ENCODE measurements around the gene ZNF865. TPM values are rescaled to one million over a fixed set of nuclear protein-coding genes. Genes with fewer than 3 reads are reported as not detected.

The ZNF865 gene
- total and polyA plus RNA-seq, 10 of the 15 experiments (the other 5 are each of a cell fraction or from before 2014, with no cell fraction given), result 0.02 to 18.3 (median 0.90) TPM

DNA sequence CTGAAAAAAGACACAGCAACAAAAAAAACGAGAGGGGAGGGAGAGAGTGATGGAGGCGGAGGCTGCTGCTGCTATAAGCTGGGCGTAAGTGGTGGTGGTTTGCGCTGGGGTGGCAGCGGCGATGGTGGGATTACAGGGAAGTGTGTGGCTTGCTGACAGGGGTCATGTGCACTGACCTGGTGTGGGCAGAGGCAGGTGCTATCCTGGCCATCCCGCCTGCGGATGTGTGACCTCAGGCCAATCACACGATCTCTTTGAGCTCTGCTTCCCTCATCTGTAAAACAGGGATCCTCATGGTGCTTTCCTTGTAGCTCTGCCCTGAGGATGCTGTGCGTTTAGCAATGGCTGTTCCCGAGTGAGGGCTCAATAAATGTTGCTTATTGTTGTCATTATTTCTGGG, 32.1 kb downstream of the ZNF865 start:
- intact Hi-C loops (cut with micrococcal nuclease; ENCODE audit: unreplicated experiment) (loop anchor here (10.0 kb wide), 1 partner anchor 437 kb away; no protein-coding TSS in a partner anchor), in situ Hi-C loops (cut with MboI) (no loop called here)
- Histone ChIP-seq H3K27ac (ENCODE audit: control insufficient read depth, insufficient read depth) (no peak overlapping the region), H3K36me3 (ENCODE audit: control insufficient read depth in 2 of 2, insufficient read depth in 2 of 2, low read length in 1 of 2) (no peaks in the 10 kb centered on the region), H3K4me1 (ENCODE audit: control insufficient read depth, insufficient read depth, low read length) (peaks cover 34% of the 10 kb centered on the region), H3K9ac (ENCODE audit: control insufficient read depth, insufficient read depth, low read length) (no peak overlapping the region), H3K4me2 (ENCODE audit: control insufficient read depth, insufficient read depth) (peak overlapping the region; percentile 57), H3K79me2 (ENCODE audit: control insufficient read depth, insufficient read depth, low read length) (peaks cover 55% of the 10 kb centered on the region), H3K27me3 (replicated peaks in 1 of 2; ENCODE audit: control insufficient read depth in 2 of 2, insufficient read depth in 2 of 2, low read length in 1 of 2) (no peaks in the 10 kb centered on the region), H4K20me1 (ENCODE audit: control insufficient read depth, insufficient read depth) (no peaks in the 10 kb centered on the region), H3K9me3 (replicated peaks; ENCODE audit: control insufficient read depth, insufficient read depth, low read length) (no peaks in the 10 kb centered on the region), H3K4me3 (no peak overlapping the region), H2AFZ (ENCODE audit: control insufficient read depth, low read depth, low read length) (no peak overlapping the region)
- POLR2A ChIA-PET, result interaction anchor here (0.7 to 4.5 kb wide), 3 partner anchors 11 to 17 kb away, joined by 4 to 28 read pairs (median 12); partner anchors contain the start of genes CCDC106, U2AF2 and ZNF784
- SMC1A ChIA-PET (ENCODE audit: uncharacterized antibody, unreplicated experiment), result interaction anchor here (0.8 to 2.5 kb wide), 5 partner anchors 10 to 161 kb away, joined by 3 to 11 read pairs (median 5); partner anchors contain the start of genes CCDC106, U2AF2 and ZNF628
- WGBS (ENCODE audit: insufficient coverage, insufficient replicate concordance, low lambda C conversion rate, missing lambda C conversion rate), result 78% methylated on average over 11 of the region's 11 CpGs
- CTCF ChIA-PET, result interaction anchor here (1.2 to 7.7 kb wide), 6 partner anchors 11 to 120 kb away, joined by 4 to 65 read pairs (median 12); partner anchors contain the start of genes CCDC106 and ZNF865
- RAD21 ChIA-PET (ENCODE audit: unreplicated experiment), result interaction anchor here (1.3 kb wide), 1 partner anchor 13 kb away, joined by 3 read pairs; no protein-coding TSS in a partner anchor
- no peak for FAIRE-seq
- no TSS peak for BruUV-seq (replicated peaks)
- no peak for ATAC-seq
- TF ChIP-seq, protein P1, sequence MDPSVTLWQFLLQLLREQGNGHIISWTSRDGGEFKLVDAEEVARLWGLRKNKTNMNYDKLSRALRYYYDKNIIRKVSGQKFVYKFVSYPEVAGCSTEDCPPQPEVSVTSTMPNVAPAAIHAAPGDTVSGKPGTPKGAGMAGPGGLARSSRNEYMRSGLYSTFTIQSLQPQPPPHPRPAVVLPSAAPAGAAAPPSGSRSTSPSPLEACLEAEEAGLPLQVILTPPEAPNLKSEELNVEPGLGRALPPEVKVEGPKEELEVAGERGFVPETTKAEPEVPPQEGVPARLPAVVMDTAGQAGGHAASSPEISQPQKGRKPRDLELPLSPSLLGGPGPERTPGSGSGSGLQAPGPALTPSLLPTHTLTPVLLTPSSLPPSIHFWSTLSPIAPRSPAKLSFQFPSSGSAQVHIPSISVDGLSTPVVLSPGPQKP (IDR thresholded peaks at IDR 0.05; ENCODE audit: low read depth, low read length), result no peak
- no peak for TF ChIP-seq JUNB (IDR thresholded peaks at IDR 0.05)
- TF ChIP-seq POLR2AphosphoS5 (IDR thresholded peaks at IDR 0.05; ENCODE audit: low read length), result peak; percentile 50
- no peak for TF ChIP-seq MYC (IDR thresholded peaks at IDR 0.05; ENCODE audit: insufficient read depth, insufficient read length, insufficient replicate concordance, low read length, severe bottlenecking)
- TF ChIP-seq HDAC6 (IDR thresholded peaks at IDR 0.05; ENCODE audit: unreplicated experiment), result no peak
- DNase-seq (ENCODE audit: low read depth, low spot score), result no peak
